Nephron progenitor cell (in vitro differentiated cells): ENCODE data around the gene SPATC1L.
A peak's percentile ranks its signal among the peaks of the same experiment; 100 is the strongest.
"Not testable (repeated sequence)": the region's sequence is repeated elsewhere in the genome, so short reads cannot be mapped to it uniquely, and the experiment has no call there.

Experiments used
- DNase-seq: peaks from one replicate; pipeline ENCODE4 v3.0.0; 2021
- H3K27ac Mint-ChIP-seq: 2 replicates; pipeline ENCODE4 v1.8.0; 2021; ENCODE audit warnings: mild to moderate bottlenecking, moderate library complexity, mixed read lengths
- H3K27me3 Mint-ChIP-seq: 2 replicates; pipeline ENCODE4 v1.8.0; 2021; ENCODE audit warnings: mild to moderate bottlenecking, low read depth, mixed read lengths; ENCODE audit not compliant: poor library complexity
- H3K36me3 Mint-ChIP-seq: 2 replicates; pipeline ENCODE4 v1.8.0; 2021; ENCODE audit warnings: low read depth, mixed read lengths
- H3K4me1 Mint-ChIP-seq: 2 replicates; pipeline ENCODE4 v1.8.0; 2021; ENCODE audit warnings: mixed read lengths
- H3K4me3 Mint-ChIP-seq: 2 replicates; pipeline ENCODE4 v1.8.0; 2021; ENCODE audit warnings: mild to moderate bottlenecking, moderate library complexity, mixed read lengths
- H3K9me3 Mint-ChIP-seq: 2 replicates; pipeline ENCODE4 v1.8.0; 2021; ENCODE audit warnings: mild to moderate bottlenecking, moderate library complexity, mixed read lengths
- CTCF ChIP-seq: fragments of 200-600 bp; sonication (generic); IDR thresholded peaks from 2 replicates; pipeline ENCODE4 v1.5.0; 2021; ENCODE audit warnings: antibody characterized with exemption

The SPATC1L gene

GRCh38 chr21:46185716-46186115, 1.5 kb upstream of the SPATC1L start:
- Mint-ChIP-seq H3K27me3 (no peaks in the 10 kb centered on the region), H3K27ac (peak overlapping the region; percentile 69), H3K36me3 (peaks cover 16% of the 10 kb centered on the region), H3K9me3 (no peaks in the 10 kb centered on the region), H3K4me3 (peak overlapping the region; percentile 88), H3K4me1 (peaks cover 56% of the 10 kb centered on the region)
- no peak for TF ChIP-seq CTCF
- DNase-seq, result no peak

- DNase-seq, result peak; percentile 83
- Mint-ChIP-seq H3K4me1 (peaks cover 52% of the 10 kb centered on the region), H3K27ac (peak overlapping the region; percentile 96), H3K4me3 (peak overlapping the region; percentile 88), H3K36me3 (peaks cover 20% of the 10 kb centered on the region), H3K9me3 (no peaks in the 10 kb centered on the region), H3K27me3 (no peaks in the 10 kb centered on the region)
- TF ChIP-seq CTCF, result no peak
Observed at GRCh38 chr21:46184625-46185555, 631 bp upstream of the SPATC1L start.

- H3K4me3 Mint-ChIP-seq, result peak overlapping the region; percentile 90
- H3K4me1 Mint-ChIP-seq, result peaks cover 40% of the 10 kb centered on the region
- not testable (repeated sequence) for H3K9me3 Mint-ChIP-seq, H3K27ac Mint-ChIP-seq, DNase-seq, H3K27me3 Mint-ChIP-seq
- H3K36me3 Mint-ChIP-seq, result peaks cover 31% of the 10 kb centered on the region
Observed at GRCh38 chr21:46183337-46183909, 836 bp downstream of the SPATC1L start.

- no peak for TF ChIP-seq CTCF
- no peak for DNase-seq
- Mint-ChIP-seq H3K36me3 (peaks cover 31% of the 10 kb centered on the region), H3K4me1 (peaks cover 33% of the 10 kb centered on the region), H3K4me3 (peak overlapping the region; percentile 77), H3K9me3 (peaks cover 8% of the 10 kb centered on the region), H3K27me3 (no peaks in the 10 kb centered on the region), H3K27ac (no peak overlapping the region)
Observed at GRCh38 chr21:46182548-46183336, 1.5 kb downstream of the SPATC1L start.

DNA sequence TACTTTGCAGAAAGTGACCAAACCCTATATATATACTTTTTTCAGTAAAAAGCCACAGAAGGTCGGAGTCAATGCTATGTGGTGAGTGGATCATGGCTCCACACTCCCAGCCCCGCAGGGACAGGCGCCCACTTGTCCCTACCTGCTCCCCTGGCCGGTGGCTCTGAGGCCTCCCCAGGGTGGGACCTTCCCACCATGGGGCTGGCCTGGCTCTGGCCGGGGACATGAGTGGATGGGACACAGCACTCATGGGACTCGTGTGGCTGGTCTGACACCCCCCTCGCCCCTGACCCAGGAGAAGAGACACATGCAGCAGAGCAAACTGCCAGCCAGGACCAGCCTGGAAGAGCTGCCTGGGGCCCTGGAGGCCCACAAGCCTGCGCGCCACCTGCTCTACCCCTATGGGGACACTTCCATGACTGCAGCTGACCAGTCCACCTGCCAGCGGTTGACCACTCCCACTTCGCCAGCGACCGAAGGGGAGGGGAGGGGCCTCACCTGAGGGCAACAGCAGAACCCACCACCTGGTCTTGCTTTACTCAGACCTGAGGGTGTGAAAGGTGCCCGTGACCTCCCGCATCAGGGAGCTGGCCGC, 2.2 kb downstream of the SPATC1L start:
- Mint-ChIP-seq H3K4me1 (peaks cover 27% of the 10 kb centered on the region), H3K4me3 (peak overlapping the region; percentile 49), H3K36me3 (peaks cover 31% of the 10 kb centered on the region), H3K27me3 (no peaks in the 10 kb centered on the region), H3K9me3 (peaks cover 15% of the 10 kb centered on the region), H3K27ac (no peak overlapping the region)
- DNase-seq, result no peak
- TF ChIP-seq CTCF, result no peak

DNA sequence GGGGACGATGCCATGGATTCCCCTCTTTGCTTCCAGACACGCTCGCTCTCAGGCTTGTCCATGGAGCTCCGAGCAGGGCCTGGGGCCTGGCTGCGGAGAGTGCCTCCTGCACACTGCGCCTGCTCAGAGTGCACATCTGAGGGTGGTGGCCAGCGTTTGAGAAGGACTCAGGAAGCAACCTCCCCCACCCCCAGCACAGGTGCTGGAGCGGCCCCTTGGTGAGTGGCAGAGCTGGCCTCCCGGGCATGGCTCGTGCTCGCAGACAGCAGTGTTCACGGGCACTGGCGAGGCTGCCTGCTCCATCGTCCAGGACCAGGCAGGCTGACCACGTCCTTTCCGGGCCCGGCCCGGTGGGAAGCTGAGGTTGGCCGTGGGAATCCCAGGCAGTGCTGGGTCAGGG, 2.8 kb downstream of the SPATC1L start:
- peaks cover 23% of the 10 kb centered on the region for H3K4me1 Mint-ChIP-seq
- H3K9me3 Mint-ChIP-seq, result peaks cover 21% of the 10 kb centered on the region
- H3K27me3 Mint-ChIP-seq, result no peaks in the 10 kb centered on the region
- no peak overlapping the region for H3K27ac Mint-ChIP-seq
- peaks cover 37% of the 10 kb centered on the region for H3K36me3 Mint-ChIP-seq
- DNase-seq, result no peak
- H3K4me3 Mint-ChIP-seq, result peak overlapping the region; percentile 49
- no peak for TF ChIP-seq CTCF
